ENCODE results near the gene KRT33B. TPM values are rescaled to one million over a fixed set of nuclear protein-coding genes. Genes with fewer than 3 reads are reported as not detected.

The KRT33B gene
- 0.29 TPM in 2 replicates for total RNA-seq

GRCh38 chr17:41369713-41370112, at the start of gene KRT33B:
Gene KRT33B (minus strand): TSS chr17:41369813. CDS start chr17:41369750, 63 bp downstream.
- no peak within 1 kb of the TSS for H3K4me3 ChIP-seq (ENCODE audit: low read depth, low read length)
- no peak for DNase-seq (ENCODE audit: low read depth)
- no peak for TF ChIP-seq CTCF (conservative IDR thresholded peaks at IDR 0.05; ENCODE audit: low read depth, low read length)

- DNase-seq (ENCODE audit: low read depth) = no peak
- no peak for TF ChIP-seq CTCF (conservative IDR thresholded peaks at IDR 0.05; ENCODE audit: low read depth, low read length)
- no peak overlapping the region for H3K4me3 ChIP-seq (ENCODE audit: low read depth, low read length)
Observed at GRCh38 chr17:41418116-41418860, 48.7 kb upstream of the KRT33B start.

GRCh38 chr17:41417576-41418015, 48.0 kb upstream of the KRT33B start:
- H3K4me3 ChIP-seq (ENCODE audit: low read depth, low read length) = no peak overlapping the region
- TF ChIP-seq CTCF (conservative IDR thresholded peaks at IDR 0.05; ENCODE audit: low read depth, low read length) = peak; percentile 55
- no peak for DNase-seq (ENCODE audit: low read depth)

- no peak for TF ChIP-seq CTCF (conservative IDR thresholded peaks at IDR 0.05; ENCODE audit: low read depth, low read length)
- no peak overlapping the region for H3K4me3 ChIP-seq (ENCODE audit: low read depth, low read length)
- no peak for DNase-seq (ENCODE audit: low read depth)
Observed at GRCh38 chr17:41417127-41417526, 47.5 kb upstream of the KRT33B start.

- no peak for TF ChIP-seq CTCF (conservative IDR thresholded peaks at IDR 0.05; ENCODE audit: low read depth, low read length)
- H3K4me3 ChIP-seq (ENCODE audit: low read depth, low read length) = no peak overlapping the region
- DNase-seq (ENCODE audit: low read depth) = no peak
Observed at GRCh38 chr17:41416479-41416878, 46.9 kb upstream of the KRT33B start.

GRCh38 chr17:41415833-41416335, 46.3 kb upstream of the KRT33B start:
- TF ChIP-seq CTCF (conservative IDR thresholded peaks at IDR 0.05; ENCODE audit: low read depth, low read length) = no peak
- peak; percentile 78 for DNase-seq (ENCODE audit: low read depth)
- no peak overlapping the region for H3K4me3 ChIP-seq (ENCODE audit: low read depth, low read length)

GRCh38 chr17:41415411-41415810, 45.8 kb upstream of the KRT33B start:
- TF ChIP-seq CTCF (conservative IDR thresholded peaks at IDR 0.05; ENCODE audit: low read depth, low read length) = no peak
- H3K4me3 ChIP-seq (ENCODE audit: low read depth, low read length) = no peak overlapping the region
- no peak for DNase-seq (ENCODE audit: low read depth)

Measured in epithelial cell of proximal tubule (primary cell).